IMR-90 (cell line): ENCODE measurements around the gene BYSL. TPM values are rescaled to one million over a fixed set of nuclear protein-coding genes. Genes with fewer than 3 reads are reported as not detected.

Experiments
- ATAC-seq: fragments of 200-7000 bp; cut with Tn5 transposase; 2 replicates; pipeline ENCODE4 v1.9.1; 2020; ENCODE audit warnings: low read depth, mild to moderate bottlenecking, moderate library complexity
- BruUV-seq: library from RNA; stranded (reverse); fragments of 400-500 nt; replicated peaks from 2 replicates; lab custom pipeline; 2021; lab: Mats Ljungman, UMichigan
- CTCF ChIA-PET: fragments of 300-600 bp; formaldehyde crosslinking; extraction: SDS; loops from one replicate; lab custom pipeline; 2021; ENCODE audit warnings: antibody characterized with exemption; lab: Yijun Ruan, JAX
- POLR2A ChIA-PET: fragments of 300-600 bp; sonication (Branson Sonifier 250); formaldehyde crosslinking; loops from one replicate; lab custom pipeline; 2022; ENCODE audit warnings: antibody characterized with exemption; ENCODE audit not compliant: unreplicated experiment; lab: Charles Lee
- DNase-seq: peaks from one replicate; pipeline ENCODE4 v3.0.0; 2013
- H2AFZ ChIP-seq: replicated peaks from 2 replicates; pipeline ENCODE3; 2013; ENCODE audit warnings: low read length, mild to moderate bottlenecking; ENCODE audit not compliant: poor library complexity
- H2AK5ac ChIP-seq: 2 replicates; pipeline ENCODE4 v1.6.1; 2013; ENCODE audit warnings: low read depth, low read length, inconsistent platforms
- H2AK9ac ChIP-seq: replicated peaks from 2 replicates; pipeline ENCODE3; 2013; ENCODE audit warnings: mild to moderate bottlenecking, low read depth, low read length, moderate library complexity; ENCODE audit not compliant: poor library complexity
- H2BK120ac ChIP-seq: 2 replicates; pipeline ENCODE4 v1.6.1; 2013; ENCODE audit warnings: low read depth, low read length, inconsistent platforms
- H2BK15ac ChIP-seq: 3 replicates; pipeline ENCODE4 v1.6.1; 2013; ENCODE audit warnings: low read depth, low read length, inconsistent platforms
- H2BK20ac ChIP-seq: 2 replicates; pipeline ENCODE4 v1.6.1; 2013; ENCODE audit warnings: low read depth, mild to moderate bottlenecking, inconsistent platforms, low read length, moderate library complexity
- H2BK5ac ChIP-seq: 2 replicates; pipeline ENCODE4 v1.6.1; 2013; ENCODE audit warnings: mild to moderate bottlenecking, low read depth, low read length, inconsistent platforms; ENCODE audit not compliant: poor library complexity, severe bottlenecking
- H3K14ac ChIP-seq: replicated peaks from 2 replicates; pipeline ENCODE4 v1.6.1; 2013; ENCODE audit warnings: low read depth, low read length, inconsistent platforms
- H3K18ac ChIP-seq: 2 replicates; pipeline ENCODE4 v1.6.1; 2013; ENCODE audit warnings: low read depth, low read length, control low read depth
- H3K23ac ChIP-seq: 2 replicates; pipeline ENCODE4 v1.6.1; 2013; ENCODE audit warnings: low read depth, low read length, inconsistent platforms
- H3K27ac ChIP-seq: 2 replicates; pipeline ENCODE4 v1.5.1; 2013; ENCODE audit warnings: mild to moderate bottlenecking, control low read depth, low read length; ENCODE audit not compliant: insufficient read depth
- H3K27me3 ChIP-seq: 2 replicates; pipeline ENCODE4 v1.6.1; 2013; ENCODE audit warnings: low read length; ENCODE audit not compliant: control insufficient read depth, insufficient read depth
- H3K36me3 ChIP-seq: 2 replicates; pipeline ENCODE4 v1.6.1; 2013; ENCODE audit warnings: low read length, mixed read lengths; ENCODE audit not compliant: control insufficient read depth, insufficient read depth
- H3K4ac ChIP-seq: 2 replicates; pipeline ENCODE4 v1.6.1; 2013; ENCODE audit warnings: low read depth, low read length, inconsistent platforms
- H3K4me1 ChIP-seq: 2 replicates; pipeline ENCODE4 v1.6.1; 2013; ENCODE audit warnings: low read length, mixed read lengths; ENCODE audit not compliant: control insufficient read depth, insufficient read depth
- H3K4me2 ChIP-seq: 2 replicates; pipeline ENCODE4 v1.6.1; 2013; ENCODE audit warnings: low read depth, mild to moderate bottlenecking, control low read depth, low read length, moderate library complexity
- H3K4me3 ChIP-seq: 2 replicates; pipeline ENCODE4 v1.5.1; 2013; ENCODE audit warnings: low read depth, mild to moderate bottlenecking, control low read depth, low read length, moderate library complexity; ENCODE audit not compliant: insufficient read depth
- H3K56ac ChIP-seq: 2 replicates; pipeline ENCODE4 v1.6.1; 2013; ENCODE audit warnings: low read length, inconsistent platforms; ENCODE audit not compliant: insufficient read depth; ENCODE audit errors: extremely low read depth
- H3K79me1 ChIP-seq, 2 experiments: 2 replicates each; pipeline ENCODE4 v1.6.1; 2013; ENCODE audit warnings: low read length in 2 of 2, inconsistent platforms in 1 of 2, low read depth in 1 of 2
- H3K9ac ChIP-seq: 2 replicates; pipeline ENCODE4 v1.6.1; 2013; ENCODE audit warnings: low read depth, low read length, control low read depth
- H3K9me1 ChIP-seq: 2 replicates; pipeline ENCODE4 v1.6.1; 2013; ENCODE audit warnings: low read length, inconsistent platforms; ENCODE audit not compliant: insufficient read depth
- H3K9me3 ChIP-seq: 2 replicates; pipeline ENCODE4 v1.6.1; 2013; ENCODE audit warnings: low read length; ENCODE audit not compliant: control insufficient read depth, insufficient read depth
- H4K20me1 ChIP-seq: 2 replicates; pipeline ENCODE4 v1.6.1; 2013; ENCODE audit warnings: low read length, inconsistent platforms; ENCODE audit not compliant: insufficient read depth
- H4K5ac ChIP-seq: 2 replicates; pipeline ENCODE4 v1.6.1; 2013; ENCODE audit warnings: mild to moderate bottlenecking, low read depth, low read length, control low read depth
- H4K8ac ChIP-seq, 2 experiments: 2 replicates each; pipeline ENCODE4 v1.6.1; 2013; ENCODE audit warnings: low read depth in 2 of 2, low read length in 2 of 2, control low read depth in 1 of 2, inconsistent platforms in 1 of 2
- H4K91ac ChIP-seq: 2 replicates; pipeline ENCODE4 v1.6.1; 2013; ENCODE audit warnings: low read depth, low read length, inconsistent platforms; ENCODE audit not compliant: insufficient read depth
- BHLHE40 ChIP-seq: fragments of 150-350 bp; IDR thresholded peaks from 2 replicates; pipeline ENCODE4 v1.6.1; 2016; ENCODE audit warnings: mild to moderate bottlenecking, low read depth, low read length
- CEBPB ChIP-seq: IDR thresholded peaks from 2 replicates; pipeline ENCODE4 v1.6.1; 2012; ENCODE audit warnings: low read depth, low read length, improper control_type of control experiment
- CHD1 ChIP-seq: IDR thresholded peaks from 2 replicates; pipeline ENCODE4 v1.6.1; 2012; ENCODE audit warnings: low read depth, low read length, improper control_type of control experiment
- CTCF ChIP-seq: conservative IDR thresholded peaks from 2 replicates; pipeline ENCODE4 v1.5.1; 2012; ENCODE audit warnings: mild to moderate bottlenecking, low read depth, low read length, improper control_type of control experiment
- ELK1 ChIP-seq: fragments of 150-350 bp; IDR thresholded peaks from 2 replicates; pipeline ENCODE4 v1.6.1; 2016; ENCODE audit warnings: low read depth, mild to moderate bottlenecking, low read length, moderate library complexity, borderline replicate concordance
- MAFK ChIP-seq: IDR thresholded peaks from 2 replicates; pipeline ENCODE4 v1.6.1; 2012; ENCODE audit warnings: low read depth, low read length, improper control_type of control experiment
- MAZ ChIP-seq: IDR thresholded peaks from 2 replicates; pipeline ENCODE4 v1.6.1; 2012; ENCODE audit warnings: low read depth, mild to moderate bottlenecking, low read length, improper control_type of control experiment, moderate library complexity, borderline replicate concordance
- MXI1 ChIP-seq: IDR thresholded peaks from 2 replicates; pipeline ENCODE4 v1.6.1; 2012; ENCODE audit warnings: low read depth, mild to moderate bottlenecking, low read length, moderate library complexity, borderline replicate concordance
- NFE2L2 ChIP-seq: fragments of 150-350 bp; IDR thresholded peaks from 2 replicates; pipeline ENCODE4 v1.6.1; 2016; ENCODE audit warnings: low read depth, mild to moderate bottlenecking, low read length
- POLR2A ChIP-seq: IDR thresholded peaks from 2 replicates; pipeline ENCODE4 v1.6.1; 2012; ENCODE audit warnings: mild to moderate bottlenecking, low read depth, low read length
- RAD21 ChIP-seq: IDR thresholded peaks from 2 replicates; pipeline ENCODE4 v1.6.1; 2012; ENCODE audit warnings: low read length, improper control_type of control experiment
- RCOR1 ChIP-seq: IDR thresholded peaks from 2 replicates; pipeline ENCODE4 v1.6.1; 2012; ENCODE audit warnings: mild to moderate bottlenecking, low read length, improper control_type of control experiment; ENCODE audit not compliant: insufficient replicate concordance
- RFX5 ChIP-seq: IDR thresholded peaks from 2 replicates; pipeline ENCODE4 v1.8.0; 2012; ENCODE audit warnings: low read depth, mild to moderate bottlenecking, low read length, moderate library complexity
- SMC3 ChIP-seq: fragments of 150-350 bp; IDR thresholded peaks from 2 replicates; pipeline ENCODE4 v1.6.1; 2016; ENCODE audit warnings: low read depth, mild to moderate bottlenecking, antibody characterized with exemption, low read length, moderate library complexity
- USF2 ChIP-seq: fragments of 150-350 bp; IDR thresholded peaks from 2 replicates; pipeline ENCODE4 v1.6.1; 2017; ENCODE audit warnings: mild to moderate bottlenecking, antibody characterized with exemption, low read length, low read depth
- WGBS, 2 experiments: methylation state at CpG; one replicate each; pipeline versions ENCODE4 v1.1.5 to v1.1.7; 2013; ENCODE audit warnings: missing lambda C conversion rate in 2 of 2; ENCODE audit not compliant: insufficient read length in 1 of 2; ENCODE audit errors: extremely low coverage in 2 of 2; 5-methylcytosine and 5-hydroxymethylcytosine counted together
- dilution Hi-C: fragments of 300-500 bp; cut with HindIII; formaldehyde crosslinking; loops from one replicate; pipeline ENCODE4 v1.14.3; 2018; ENCODE audit warnings: low sequenced_read_pairs; ENCODE audit not compliant: unreplicated experiment
- in situ Hi-C: fragments of 300-500 bp; cut with MboI; formaldehyde crosslinking; loops from 3 replicates; pipeline ENCODE4 v1.14.3; 2019; ENCODE audit warnings: low sequenced_read_pairs, inconsistent platforms, mixed read lengths
- intact Hi-C: fragments of 100-400 bp; cut with micrococcal nuclease; formaldehyde crosslinking; loops from 2 replicates; pipeline ENCODE4 v1.10.0; 2022
- polyA plus RNA-seq, 3 experiments: library from polyadenylated mRNA; depleted of rRNA; stranded (reverse); fragments of >200 nt; gene quantifications; 2 replicates each; pipeline ENCODE4 v1.2.3, GENCODE V29; 2012; ENCODE audit warnings: low replicate concordance in 1 of 3
- total RNA-seq: library from RNA; depleted of rRNA; stranded (reverse); fragments of >200 nt; gene quantifications from 2 replicates; pipeline ENCODE4 v1.2.3, GENCODE V29; 2012

Gene BYSL
- total and polyA plus RNA-seq, 2 of the 4 experiments (the other 2 are of a cell fraction), result 26.7 to 36.3 TPM

DNA sequence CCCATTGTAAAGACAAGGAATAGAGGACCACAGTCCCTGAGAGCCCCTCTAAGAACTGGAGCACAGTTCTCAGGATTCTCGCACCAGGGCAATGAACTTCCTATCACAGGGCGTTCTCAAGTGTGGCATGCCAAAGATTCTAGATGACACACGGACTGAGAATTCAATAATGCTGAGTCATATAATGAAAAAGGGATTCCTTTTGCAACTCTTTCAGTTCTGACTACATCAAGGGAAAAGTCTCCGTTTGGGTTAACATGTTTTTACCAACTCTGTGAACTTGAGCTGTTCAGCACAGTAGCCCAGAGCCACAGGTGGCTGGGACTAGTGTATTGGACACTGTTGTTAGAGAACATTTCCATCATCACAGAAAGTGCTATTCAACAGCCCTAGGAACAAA lies 3.8 kb upstream of the BYSL start:
- H4K91ac ChIP-seq, result peak overlapping the region; percentile 92
- ChIA-PET POLR2A (interaction anchor here (0.6 kb wide), 1 partner anchor 37 kb away, joined by 3 read pairs; no protein-coding TSS in a partner anchor), CTCF (interaction anchor here (0.6 kb wide), 2 partner anchors 25 to 68 kb away, joined by 3 read pairs; no protein-coding TSS in a partner anchor)
- ATAC-seq (peak; percentile 60), DNase-seq (peak; percentile 96)
- intact Hi-C loops (no loop called here), dilution Hi-C loops (no loop called here), in situ Hi-C loops (no loop called here)
- H2BK5ac ChIP-seq, result peak overlapping the region; percentile 96
- peak overlapping the region; percentile 96 for H2BK120ac ChIP-seq
- no CpG with 5 or more reads among the region's 4 CpGs for WGBS, 2 experiments
- no TSS peak for BruUV-seq
- no peaks in the 10 kb centered on the region for H3K27me3 ChIP-seq
- peak overlapping the region; percentile 98; the same call in 2 of the 3 replicates for H2BK15ac ChIP-seq
- peak overlapping the region; percentile 9 for H2AFZ ChIP-seq
- peak overlapping the region; percentile 88 for H3K4me2 ChIP-seq
- H3K14ac ChIP-seq, result peak overlapping the region; percentile 91
- H2AK9ac ChIP-seq, result peak overlapping the region; percentile 2
- H3K9me3 ChIP-seq, result no peaks in the 10 kb centered on the region
- peak overlapping the region; percentile 76; the same call in 1 of the 2 replicates for H3K56ac ChIP-seq
- H3K79me1 ChIP-seq, result peaks cover 33 to 76% of the 10 kb centered on the region in 2 experiments
- peaks cover 12% of the 10 kb centered on the region for H3K9me1 ChIP-seq
- H3K27ac ChIP-seq, result peak overlapping the region; percentile 52
- H3K4me1 ChIP-seq, result peaks cover 6% of the 10 kb centered on the region
- H3K18ac ChIP-seq, result peak overlapping the region; percentile 61
- H4K8ac ChIP-seq, result peak overlapping the region; percentile 16 to 87
- peak overlapping the region; percentile 100 for H3K4ac ChIP-seq
- peaks cover 20% of the 10 kb centered on the region for H3K36me3 ChIP-seq
- H4K20me1 ChIP-seq, result no peaks in the 10 kb centered on the region
- peak overlapping the region; percentile 95 for H2BK20ac ChIP-seq
- peak overlapping the region; percentile 93; the same call in 1 of the 2 replicates for H3K23ac ChIP-seq
- H3K9ac ChIP-seq, result 0 out of 2 replicates have a peak overlapping the region, but pooled peaks have one; percentile 19
- no peak overlapping the region; the same call in 1 of the 2 replicates for H3K4me3 ChIP-seq
- H2AK5ac ChIP-seq, result peak overlapping the region; percentile 78; the same call in 1 of the 2 replicates
- H4K5ac ChIP-seq, result peak overlapping the region; percentile 68
- TF ChIP-seq CTCF, result no peak
- no peak; the same call in 1 of the 2 replicates for TF ChIP-seq CHD1
- no peak for TF ChIP-seq MAZ
- TF ChIP-seq NFE2L2, result peak; percentile 100
- TF ChIP-seq MXI1, result no peak
- TF ChIP-seq RCOR1, result peak; percentile 36
- no peak for TF ChIP-seq SMC3
- no peak for TF ChIP-seq RFX5
- TF ChIP-seq USF2, result no peak
- TF ChIP-seq MAFK, result peak; percentile 99
- peak; percentile 27; the same call in 1 of the 2 replicates for TF ChIP-seq BHLHE40
- TF ChIP-seq RAD21, result no peak
- peak; percentile 46; the same call in 1 of the 2 replicates for TF ChIP-seq POLR2A
- peak; percentile 90 for TF ChIP-seq CEBPB
- no peak for TF ChIP-seq ELK1
